NCI-H128 (cell line): ENCODE results near the gene SLAMF7.

Experiments
- DNase-seq: peaks from one replicate; lab custom pipeline; 2025; ENCODE audit not compliant: unreplicated experiment; lab: John Stamatoyannopoulos, UW

The SLAMF7 gene

DNA sequence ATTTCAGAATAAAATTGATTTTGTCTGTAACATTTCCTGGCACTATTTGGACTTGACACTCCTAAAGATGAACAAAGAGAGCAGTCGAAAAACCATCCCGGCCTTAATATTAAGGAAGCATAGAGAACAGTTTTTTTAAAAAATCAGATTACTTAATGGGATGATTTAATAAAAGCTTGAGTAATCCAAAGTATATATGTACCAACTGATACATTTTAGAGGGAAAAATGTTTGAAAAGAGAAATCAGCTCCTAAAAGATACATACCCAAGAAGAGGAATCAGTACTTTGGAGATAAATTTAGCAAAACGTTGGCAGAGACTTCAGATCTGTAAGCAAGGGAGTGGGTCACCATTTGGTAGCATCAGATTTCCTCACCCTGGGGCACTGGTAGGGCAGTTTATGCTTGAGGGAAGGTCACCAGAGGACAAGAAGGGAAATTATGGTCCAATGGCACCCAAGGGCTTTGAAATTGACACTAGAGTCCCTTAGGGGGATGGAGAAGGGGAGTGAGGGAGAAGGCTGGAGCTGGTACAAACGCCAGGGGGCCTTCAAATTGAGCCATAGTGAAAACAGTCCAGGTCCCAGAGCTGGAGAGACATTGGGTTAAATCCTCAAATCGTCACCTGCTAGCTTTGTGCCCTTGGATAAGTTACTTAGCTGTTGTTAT is 5.9 kb downstream of the SLAMF7 start:
- DNase-seq = no peak

DNA sequence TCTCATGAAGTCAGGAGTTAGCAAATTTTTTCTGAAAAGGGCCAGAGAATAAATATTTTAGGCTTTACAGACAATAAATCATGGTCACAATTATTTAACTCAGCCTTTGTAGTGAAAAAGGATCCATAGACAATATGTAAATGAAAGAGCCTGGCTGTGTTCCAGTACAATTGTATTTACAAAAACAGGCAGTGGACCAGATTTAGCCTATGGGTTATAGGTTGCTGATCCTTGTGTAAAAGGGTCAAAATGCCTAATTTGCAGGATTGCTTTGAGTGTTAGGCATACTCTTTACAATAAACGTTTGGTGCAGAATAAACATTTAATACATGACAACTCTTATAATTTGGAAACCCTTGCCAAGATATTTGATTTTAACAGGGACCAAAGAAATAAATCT is 6.5 kb downstream of the SLAMF7 start:
- no peak for DNase-seq

DNA sequence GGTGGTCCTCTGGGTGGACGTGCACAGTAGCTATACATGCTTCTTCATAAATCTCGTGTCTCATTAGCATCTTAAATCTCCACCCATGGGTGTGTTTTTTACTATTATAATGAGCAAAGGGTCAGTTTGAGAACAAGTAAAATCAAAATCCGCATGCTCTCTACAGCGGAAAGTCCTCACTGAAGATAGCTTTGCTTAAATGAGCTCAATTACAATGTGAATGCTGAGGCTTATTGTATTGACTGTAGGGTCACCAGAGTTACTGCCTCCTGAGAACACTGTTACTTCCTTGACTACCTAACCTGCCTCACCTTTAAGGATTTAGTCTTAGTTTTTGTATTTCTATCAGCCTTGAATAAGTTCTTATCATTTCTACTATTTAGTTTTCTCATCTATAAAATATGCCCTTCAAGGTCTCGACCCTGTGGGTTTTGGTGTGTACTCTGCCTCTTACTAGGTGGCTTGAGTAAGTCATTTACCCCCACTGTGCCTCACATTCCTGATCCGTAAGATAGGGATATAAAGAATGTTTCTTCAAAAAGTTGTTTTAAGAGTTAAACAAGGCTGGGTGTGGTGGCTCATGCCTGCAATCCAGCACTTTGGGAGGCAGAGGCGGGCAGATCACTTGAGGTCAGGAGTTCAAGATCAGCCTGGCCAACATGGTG is 7.9 kb downstream of the SLAMF7 start:
- no peak for DNase-seq

DNA sequence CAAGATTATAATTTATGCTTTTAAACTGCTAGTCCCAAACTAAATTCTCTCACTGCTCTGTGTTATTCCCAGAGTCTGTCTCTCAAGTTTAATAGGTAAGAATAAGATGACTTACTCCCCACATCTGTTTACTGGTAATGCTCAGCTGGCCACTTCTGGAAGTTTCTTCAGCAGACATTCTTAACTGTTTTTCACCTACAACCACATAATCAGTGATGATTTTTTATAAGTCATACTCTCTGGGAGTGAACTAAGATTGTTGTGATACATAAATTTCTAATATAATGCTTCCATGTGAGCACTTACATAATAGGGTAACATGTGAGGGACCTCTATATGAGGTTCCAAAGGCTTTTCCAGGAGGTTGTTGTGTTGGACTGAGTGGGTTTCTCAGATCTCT is 8.7 kb downstream of the SLAMF7 start:
- DNase-seq = no peak

DNA sequence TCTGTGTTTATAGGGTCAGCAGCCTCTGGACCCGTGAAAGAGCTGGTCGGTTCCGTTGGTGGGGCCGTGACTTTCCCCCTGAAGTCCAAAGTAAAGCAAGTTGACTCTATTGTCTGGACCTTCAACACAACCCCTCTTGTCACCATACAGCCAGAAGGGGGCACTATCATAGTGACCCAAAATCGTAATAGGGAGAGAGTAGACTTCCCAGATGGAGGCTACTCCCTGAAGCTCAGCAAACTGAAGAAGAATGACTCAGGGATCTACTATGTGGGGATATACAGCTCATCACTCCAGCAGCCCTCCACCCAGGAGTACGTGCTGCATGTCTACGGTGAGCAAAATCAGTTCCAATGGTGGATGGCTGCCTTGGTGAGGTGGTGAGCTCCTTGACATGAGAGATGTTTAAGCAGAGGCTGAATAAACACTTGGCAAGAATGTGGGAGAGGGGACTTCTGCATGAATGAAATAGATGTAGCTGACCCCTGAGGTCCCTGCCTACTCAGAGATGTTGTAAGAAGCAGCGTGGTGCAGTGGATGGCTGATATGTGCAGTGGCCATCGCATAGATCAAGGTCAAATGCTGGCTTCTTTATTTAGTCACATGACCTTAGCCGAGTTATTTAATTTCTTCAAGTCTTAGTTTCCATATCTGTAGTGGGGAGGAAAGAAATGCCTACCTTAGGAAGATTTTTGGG is 9.3 kb downstream of the SLAMF7 start:
- DNase-seq = no peak

DNA sequence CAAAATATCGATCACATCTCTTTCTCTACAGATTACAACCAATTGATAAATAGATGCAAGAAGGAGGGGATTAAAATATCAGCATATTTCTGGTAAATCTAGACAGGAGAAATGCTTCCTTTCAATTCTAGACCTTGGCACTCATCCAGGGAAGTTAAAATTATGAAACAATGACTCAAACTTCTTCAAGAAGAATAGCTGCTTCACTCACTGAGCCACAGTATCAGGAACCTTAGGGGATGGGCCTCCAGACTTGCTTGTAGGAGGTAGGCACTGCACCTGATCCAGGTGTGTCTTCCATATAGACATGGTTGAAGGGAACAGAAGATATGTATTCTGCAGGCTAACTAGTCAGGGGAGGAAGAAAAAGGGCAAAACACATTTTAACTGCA is 9.8 kb downstream of the SLAMF7 start:
- DNase-seq = no peak

DNA sequence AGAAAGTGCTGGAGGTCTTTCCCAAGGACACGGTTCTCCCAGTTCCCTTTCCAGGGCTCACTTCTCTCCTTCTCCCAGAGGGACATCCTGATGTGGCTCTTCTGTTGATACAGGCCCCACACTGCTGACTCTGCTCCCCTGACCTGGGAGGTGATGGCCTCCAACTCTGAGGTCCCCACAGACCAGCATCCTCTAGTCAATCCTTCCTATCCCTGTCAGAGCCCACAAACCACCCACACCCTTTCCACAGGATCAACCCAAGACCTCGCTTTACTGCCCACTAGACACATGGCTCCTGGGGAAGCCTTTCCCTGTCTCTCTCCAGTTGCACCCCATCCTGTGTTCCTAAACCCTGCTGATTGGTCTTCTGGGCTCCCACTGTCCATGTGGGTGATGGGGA is 11.6 kb downstream of the SLAMF7 start:
- no peak for DNase-seq

DNA sequence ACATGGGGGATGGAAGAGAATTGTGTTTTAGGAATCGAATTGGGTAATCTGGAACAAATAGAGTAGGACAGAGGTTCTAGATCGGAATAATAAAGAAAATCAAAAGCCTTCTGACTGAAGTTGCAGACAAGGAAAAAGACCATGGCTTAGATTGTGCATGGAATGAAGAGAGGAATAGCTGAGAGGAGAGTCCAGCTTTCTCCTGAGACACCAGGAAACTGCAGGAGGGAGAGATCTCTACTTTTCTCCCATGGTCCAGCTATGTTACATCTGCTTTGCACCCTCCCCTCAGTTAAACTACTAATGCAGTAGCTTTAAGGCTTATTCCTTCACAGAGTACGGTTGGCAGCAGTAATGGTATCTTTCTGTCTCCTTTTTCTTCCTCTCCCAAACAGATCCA is 13.4 kb downstream of the SLAMF7 start:
- DNase-seq = no peak

DNA sequence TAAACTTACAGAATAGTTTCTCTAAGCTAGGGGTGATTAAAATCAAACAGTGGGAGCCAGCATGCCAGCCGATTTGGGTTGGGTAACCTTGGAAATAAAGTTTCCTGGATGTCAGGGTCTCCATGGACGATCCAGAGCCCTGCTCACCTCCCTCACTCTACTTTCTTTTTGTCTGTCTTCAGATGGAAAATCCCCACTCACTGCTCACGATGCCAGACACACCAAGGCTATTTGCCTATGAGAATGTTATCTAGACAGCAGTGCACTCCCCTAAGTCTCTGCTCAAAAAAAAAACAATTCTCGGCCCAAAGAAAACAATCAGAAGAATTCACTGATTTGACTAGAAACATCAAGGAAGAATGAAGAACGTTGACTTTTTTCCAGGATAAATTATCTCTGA is 13.9 kb downstream of the SLAMF7 start:
- DNase-seq = no peak

DNA sequence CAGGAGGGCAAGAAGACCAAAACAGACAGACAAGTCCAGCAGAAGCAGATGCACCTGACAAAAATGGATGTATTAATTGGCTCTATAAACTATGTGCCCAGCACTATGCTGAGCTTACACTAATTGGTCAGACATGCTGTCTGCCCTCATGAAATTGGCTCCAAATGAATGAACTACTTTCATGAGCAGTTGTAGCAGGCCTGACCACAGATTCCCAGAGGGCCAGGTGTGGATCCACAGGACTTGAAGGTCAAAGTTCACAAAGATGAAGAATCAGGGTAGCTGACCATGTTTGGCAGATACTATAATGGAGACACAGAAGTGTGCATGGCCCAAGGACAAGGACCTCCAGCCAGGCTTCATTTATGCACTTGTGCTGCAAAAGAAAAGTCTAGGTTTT is 14.5 kb downstream of the SLAMF7 start:
- DNase-seq = no peak

DNA sequence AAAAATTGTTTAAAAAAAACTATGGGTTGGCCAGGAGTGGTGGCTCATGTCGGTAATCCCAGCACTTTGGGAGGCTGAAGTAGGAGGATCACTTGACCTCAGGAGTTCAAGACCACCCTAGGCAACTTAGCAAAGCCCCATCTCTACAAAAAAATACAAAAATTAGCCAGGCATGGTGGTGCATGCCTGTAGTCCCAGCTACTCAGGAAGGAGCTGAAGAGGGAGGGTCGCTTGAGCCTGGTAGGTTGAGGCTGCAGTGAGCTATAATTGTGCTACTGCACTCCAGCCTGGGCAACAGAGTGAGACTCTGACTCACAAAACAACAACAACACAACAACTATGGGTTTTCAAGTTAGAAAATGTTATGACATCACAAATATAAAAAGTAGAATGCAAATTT is 16.4 kb downstream of the SLAMF7 start:
- no peak for DNase-seq

DNA sequence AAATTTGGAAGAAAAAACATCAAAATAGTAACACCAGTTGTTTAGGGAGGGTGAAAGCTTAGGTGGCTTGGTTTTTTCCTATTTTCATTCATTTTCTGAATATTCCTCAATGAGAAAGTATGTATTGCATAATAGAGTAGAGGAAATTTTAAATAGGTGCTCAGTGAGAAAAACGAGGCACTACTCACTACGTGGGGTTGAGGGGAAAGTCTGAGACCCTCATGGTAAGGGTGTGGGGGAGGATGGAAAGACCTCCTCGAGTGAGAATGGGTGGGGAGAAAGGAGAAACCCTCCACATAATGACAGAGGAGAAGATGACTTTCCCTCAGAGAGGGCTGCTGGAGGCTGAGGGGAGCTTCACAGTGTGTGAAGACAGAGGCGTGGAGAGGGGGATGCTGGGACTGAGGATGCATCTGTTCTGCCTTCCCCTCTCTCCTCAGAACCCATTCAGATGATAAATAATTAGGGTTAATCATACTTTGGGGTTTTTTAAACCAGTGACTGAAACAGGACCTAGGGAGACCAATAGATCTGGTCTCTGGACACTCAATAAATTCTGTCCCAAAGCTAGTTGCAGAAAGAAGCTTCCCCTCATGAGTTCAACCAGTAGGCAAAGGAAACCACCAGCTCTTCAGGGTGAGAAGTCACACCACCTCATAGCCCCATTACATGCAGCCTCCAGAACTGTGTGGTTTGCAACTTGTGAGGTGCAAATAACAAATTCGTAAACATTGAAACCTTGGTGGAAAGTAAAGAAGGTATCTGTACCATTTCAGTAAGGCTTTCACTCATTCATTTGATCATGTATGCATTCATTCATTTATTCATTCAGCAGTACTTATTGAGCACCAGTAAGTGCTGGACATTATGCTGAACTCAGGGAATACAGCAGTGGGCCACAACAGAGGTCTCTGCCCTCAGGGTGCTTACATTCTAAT is 17.1 kb downstream of the SLAMF7 start:
- DNase-seq = no peak

DNA sequence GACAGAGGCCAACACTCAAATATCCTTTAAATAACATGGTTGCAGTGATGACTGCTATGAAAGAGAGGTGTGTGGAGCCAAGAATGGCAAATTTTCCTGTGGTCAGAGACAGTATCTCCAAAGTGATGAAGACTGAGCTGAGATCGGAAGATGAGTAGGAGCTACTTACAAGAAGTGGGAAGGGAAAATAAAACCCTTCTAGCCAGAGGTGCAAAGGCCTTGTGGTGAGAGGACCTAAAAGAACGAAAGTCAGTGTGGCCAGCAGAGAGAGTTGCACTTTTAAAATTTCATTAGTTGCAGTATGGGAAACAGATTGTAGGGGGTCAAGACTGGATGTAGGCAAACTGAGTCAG is 17.8 kb downstream of the SLAMF7 start:
- no peak for DNase-seq

DNA sequence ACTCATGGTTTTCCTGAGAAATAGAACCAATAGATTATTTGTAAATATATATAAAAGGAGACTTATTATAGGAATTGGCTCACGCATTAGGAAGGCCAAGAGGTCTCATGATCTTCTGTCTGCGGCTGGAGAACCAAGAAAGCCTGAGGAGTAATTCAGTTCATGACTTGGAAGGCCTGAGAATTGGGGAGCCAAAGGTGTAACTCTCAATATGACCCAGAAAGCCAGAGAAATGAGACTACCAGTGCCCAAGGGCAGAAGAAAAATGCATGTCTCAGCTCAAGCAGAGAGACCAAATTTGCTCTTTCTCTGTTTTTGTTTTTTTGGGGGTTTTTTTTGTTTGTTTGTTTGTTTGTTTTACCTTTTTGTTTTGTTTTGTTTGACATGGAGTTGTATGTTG is 19.5 kb downstream of the SLAMF7 start:
- no peak for DNase-seq

DNA sequence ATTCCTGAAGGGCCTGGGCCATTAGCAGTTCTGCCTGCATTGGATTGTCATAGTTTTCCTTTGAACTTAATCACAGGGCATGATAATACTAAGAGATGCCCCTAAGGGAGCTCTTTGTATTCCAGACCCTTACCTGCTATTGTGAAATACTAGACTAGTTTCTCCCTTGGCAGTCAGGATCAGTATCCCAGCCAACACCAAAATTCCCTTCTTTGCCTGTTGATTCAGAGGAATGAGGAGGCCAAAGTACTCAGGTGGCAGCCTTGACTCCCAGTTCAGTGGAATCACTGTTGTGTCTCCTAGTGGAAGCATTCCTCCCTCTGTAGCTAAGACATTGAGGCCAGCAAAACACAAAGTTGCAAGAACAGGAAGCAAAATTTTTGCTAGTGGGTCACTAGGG is 20.7 kb downstream of the SLAMF7 start:
- no peak for DNase-seq

DNA sequence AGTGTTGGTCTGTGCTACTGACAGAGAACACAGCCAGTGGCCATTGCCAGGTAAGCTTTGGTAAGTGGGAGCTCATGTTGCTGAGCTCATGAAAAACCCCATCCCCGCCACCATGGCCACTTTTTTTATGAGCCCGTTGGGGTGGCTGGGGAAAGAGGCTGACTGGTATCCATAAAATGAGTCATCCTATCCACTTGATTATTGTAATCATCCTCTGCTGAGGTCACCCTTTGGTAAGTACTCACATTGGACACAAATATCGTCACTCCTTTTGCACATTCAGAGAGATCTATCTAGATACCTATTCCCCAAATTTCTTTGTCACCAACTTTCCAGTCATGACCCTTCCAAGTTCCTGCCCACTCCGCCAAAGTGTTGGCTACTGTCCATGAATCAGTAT is 22.0 kb downstream of the SLAMF7 start:
- no peak for DNase-seq

DNA sequence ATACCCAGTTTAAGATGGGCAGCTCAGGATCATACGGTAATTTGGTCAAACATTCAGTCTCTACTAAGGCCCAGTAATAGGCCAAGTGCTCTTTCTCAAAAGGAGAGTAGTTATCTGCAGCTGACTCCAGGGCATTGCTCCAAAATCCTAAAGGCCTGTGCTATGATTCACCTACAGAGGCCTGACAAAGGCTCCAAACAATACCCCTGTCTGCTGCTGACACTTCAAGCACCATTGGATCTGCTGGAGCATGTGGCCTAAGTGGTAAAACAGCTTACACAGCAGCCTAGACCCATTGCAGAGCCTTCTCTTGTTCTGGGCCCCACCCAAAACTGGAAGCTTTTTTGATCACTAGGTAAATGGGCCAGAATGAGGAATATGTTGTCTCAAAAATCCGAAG is 22.8 kb downstream of the SLAMF7 start:
- DNase-seq = no peak

DNA sequence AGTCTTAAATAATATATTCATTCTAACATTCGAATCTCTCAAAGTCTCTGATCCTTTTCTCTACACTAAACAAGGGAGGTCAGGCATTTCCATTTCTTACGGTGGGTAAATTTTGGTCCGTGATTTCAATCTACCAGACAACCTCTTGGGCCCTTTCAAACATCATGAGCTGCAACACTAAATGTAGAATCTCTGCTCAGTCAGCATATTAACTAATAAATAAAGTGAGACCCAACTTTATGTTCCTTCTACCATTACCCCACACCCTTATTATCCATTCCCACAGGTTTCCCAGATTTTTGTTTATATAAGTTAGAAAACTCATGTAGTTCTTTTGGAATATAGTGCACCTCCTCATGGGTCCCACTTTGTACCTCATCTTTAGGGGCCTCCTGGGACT is 24.9 kb downstream of the SLAMF7 start:
- no peak for DNase-seq

DNA sequence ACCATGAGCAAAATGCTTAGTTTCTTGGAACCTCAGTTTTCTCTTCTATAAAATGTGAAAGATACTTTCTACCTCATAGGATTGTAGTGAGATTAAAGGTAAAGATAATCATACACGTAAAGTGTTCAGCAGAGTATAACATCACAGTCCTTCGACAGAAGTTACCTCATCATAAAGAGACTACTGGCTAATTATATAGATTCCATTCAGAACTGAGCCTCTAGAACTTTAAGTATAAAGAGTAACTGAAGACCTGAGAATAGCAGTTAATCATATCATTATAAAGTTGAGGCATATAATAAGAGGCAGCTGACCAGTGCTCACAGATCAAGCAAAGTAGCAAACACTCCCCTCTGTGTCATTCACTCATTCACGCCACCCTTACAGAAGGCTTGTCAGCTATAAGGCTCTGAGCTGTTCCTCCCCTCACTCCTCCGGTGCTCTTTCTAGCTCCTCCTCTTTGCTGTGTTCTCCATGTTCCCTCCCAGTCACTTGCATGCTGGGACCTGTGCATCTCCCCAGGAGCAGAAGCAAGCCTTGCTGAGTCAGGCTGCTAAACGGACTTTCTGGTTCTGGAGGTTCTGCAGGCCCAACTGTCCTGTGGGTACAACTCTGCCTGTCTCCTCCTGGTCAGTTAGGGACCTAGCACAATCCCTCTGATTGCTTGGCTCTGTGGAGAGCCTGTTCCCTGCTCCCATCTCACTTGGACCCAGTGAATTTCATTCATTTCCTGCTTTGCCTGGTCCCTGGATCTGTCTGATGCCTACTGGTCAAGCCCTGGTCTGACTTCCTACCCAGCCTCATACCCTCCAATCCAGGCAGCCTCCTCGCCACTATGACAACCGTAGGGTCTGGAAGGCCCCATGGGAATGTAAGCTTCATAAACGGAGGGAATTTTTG is 28.6 kb downstream of the SLAMF7 start:
- no peak for DNase-seq

DNA sequence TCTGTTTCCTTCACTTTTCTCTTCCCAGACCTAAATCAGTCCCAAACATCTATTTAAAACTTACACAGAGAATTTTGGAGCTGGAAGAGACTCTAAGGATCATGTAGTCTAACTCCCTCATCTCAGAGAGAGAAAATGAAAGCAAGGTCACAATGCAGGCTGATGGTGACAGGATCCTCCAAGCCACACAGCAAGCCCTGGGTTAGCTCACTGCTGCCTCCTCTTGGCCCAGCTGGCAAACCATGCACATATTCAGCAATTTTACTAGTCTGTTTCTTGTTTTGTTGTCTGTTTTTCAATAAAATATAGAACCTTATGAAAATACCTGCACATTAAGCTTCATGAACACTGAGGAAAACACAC is 29.2 kb downstream of the SLAMF7 start:
- no peak for DNase-seq

DNA sequence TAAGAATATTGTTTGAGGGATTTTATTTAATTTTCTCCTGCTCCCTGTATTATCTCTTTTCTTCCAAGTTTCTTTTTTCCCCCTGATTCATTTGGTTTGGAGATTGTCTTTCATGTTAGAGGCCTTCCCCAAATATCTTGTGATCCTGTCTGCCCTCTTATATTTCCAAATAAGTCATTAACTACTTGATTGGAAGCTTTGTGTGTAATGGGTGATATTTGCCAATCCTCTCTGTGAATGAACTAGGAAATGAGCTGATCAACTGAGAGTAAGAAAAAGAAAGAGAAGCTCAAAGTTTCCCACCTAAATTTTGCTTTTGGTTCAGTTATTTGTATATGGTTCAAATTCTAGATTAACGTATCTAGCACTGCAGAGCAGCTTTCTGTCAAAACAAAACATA is 33.3 kb downstream of the SLAMF7 start:
- DNase-seq = no peak
